Measurements from ENCODE around the gene GRB14. TPM values are rescaled to one million over a fixed set of nuclear protein-coding genes. Genes with fewer than 3 reads are reported as not detected.
"Not testable (repeated sequence)": the region's sequence is repeated elsewhere in the genome, so short reads cannot be mapped to it uniquely, and the experiment has no call there.

GRB14 gene
- total RNA-seq, 2 donors from 2014 or later: 4.4 to 15.5 TPM

DNA sequence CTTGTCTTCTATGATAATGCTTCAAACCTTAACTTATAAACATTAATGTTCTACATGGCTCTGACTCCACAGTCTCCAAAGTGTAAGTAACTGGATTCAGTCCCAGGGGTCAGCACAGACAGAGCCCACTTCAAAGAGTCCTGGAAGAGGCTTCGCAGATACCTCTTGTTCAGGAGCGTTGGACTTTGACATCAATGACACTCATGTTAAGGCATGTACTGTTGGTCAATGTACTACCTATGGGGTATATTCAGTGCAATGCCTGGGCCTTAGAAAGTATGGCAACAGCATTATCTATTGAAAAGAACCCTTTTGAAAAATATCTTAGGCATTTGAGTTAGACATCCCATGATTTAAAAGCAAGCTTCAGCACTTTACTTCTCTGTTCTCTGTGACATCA is 143.1 kb downstream of the GRB14 start:
- Histone ChIP-seq H3K9me3 (no peaks in the 10 kb centered on the region), H3K4me3 (no peak overlapping the region), H3K27ac (no peak overlapping the region), H3K4me1 (no peaks in the 10 kb centered on the region), H3K27me3 (no peaks in the 10 kb centered on the region), H3K36me3 (no peaks in the 10 kb centered on the region)
- DNase-seq (ENCODE audit: low spot score): no peak
- TF ChIP-seq CTCF (IDR thresholded peaks at IDR 0.05): no peak

DNA sequence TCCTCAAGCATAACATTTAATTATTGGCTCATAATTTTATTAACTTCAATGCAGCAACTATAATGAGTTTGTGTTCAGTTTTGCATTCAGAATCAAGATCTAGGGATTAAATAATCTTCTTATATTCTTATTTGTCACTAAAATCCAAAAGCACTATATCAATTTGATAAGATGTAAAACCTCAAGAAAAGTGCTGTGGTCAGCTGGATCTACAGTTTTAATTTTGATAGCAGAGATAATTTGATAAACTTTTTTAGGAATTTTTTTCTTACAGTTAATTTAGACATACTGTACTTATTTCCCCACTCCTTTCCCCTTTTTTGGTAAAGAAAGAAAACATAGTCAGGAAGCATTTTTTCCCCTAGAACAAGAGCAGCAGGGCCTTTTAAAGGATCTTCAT is 146.4 kb downstream of the GRB14 start:
- no peaks in the 10 kb centered on the region for H3K4me1 ChIP-seq
- H3K27me3 ChIP-seq: no peaks in the 10 kb centered on the region
- H3K27ac ChIP-seq: no peak overlapping the region
- TF ChIP-seq CTCF (IDR thresholded peaks at IDR 0.05): no peak
- no peak overlapping the region for H3K4me3 ChIP-seq
- no peaks in the 10 kb centered on the region for H3K9me3 ChIP-seq
- H3K36me3 ChIP-seq: no peaks in the 10 kb centered on the region
- no peak for DNase-seq (ENCODE audit: low spot score)

DNA sequence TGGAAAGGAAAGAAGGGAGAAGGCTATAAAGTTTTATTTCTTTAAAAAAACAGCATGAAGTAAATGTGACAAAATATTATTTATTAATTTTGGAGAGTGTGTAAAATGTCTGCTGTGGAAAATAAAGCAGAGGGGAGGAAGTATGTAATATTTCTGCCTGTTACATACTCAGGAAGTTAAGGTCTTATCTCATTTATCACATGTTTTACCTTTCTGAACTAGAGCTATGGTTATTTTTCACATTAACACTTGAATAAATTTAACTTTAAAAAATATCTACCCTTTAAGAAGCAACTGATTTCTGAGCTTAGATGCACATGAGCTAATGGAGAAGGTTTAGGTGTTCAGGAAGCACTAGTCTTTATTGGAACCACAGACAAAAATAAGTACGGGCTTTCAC is 148.3 kb downstream of the GRB14 start:
- Histone ChIP-seq H3K27me3 (no peaks in the 10 kb centered on the region), H3K4me1 (no peaks in the 10 kb centered on the region), H3K36me3 (no peaks in the 10 kb centered on the region), H3K27ac (no peak overlapping the region), H3K9me3 (no peaks in the 10 kb centered on the region), H3K4me3 (no peak overlapping the region)
- TF ChIP-seq CTCF (IDR thresholded peaks at IDR 0.05): no peak
- no peak for DNase-seq (ENCODE audit: low spot score)

GRCh38 chr2:164465047-164465446 is 156.2 kb downstream of the GRB14 start:
- not testable (repeated sequence) for DNase-seq (ENCODE audit: low spot score); H3K27me3 ChIP-seq; H3K4me3 ChIP-seq; H3K9me3 ChIP-seq; H3K27ac ChIP-seq; H3K36me3 ChIP-seq; H3K4me1 ChIP-seq

GRCh38 chr2:164464376-164464775 is 156.9 kb downstream of the GRB14 start:
- H3K9me3 ChIP-seq: no peaks in the 10 kb centered on the region
- TF ChIP-seq CTCF (IDR thresholded peaks at IDR 0.05): no peak
- no peak overlapping the region for H3K4me3 ChIP-seq
- DNase-seq (ENCODE audit: low spot score): no peak
- H3K27ac ChIP-seq: no peak overlapping the region
- no peaks in the 10 kb centered on the region for H3K27me3 ChIP-seq
- H3K4me1 ChIP-seq: no peaks in the 10 kb centered on the region
- H3K36me3 ChIP-seq: no peaks in the 10 kb centered on the region

- Histone ChIP-seq H3K27ac (no peak overlapping the region), H3K9me3 (no peaks in the 10 kb centered on the region), H3K4me1 (no peaks in the 10 kb centered on the region), H3K27me3 (no peaks in the 10 kb centered on the region), H3K36me3 (no peaks in the 10 kb centered on the region), H3K4me3 (no peak overlapping the region)
- DNase-seq (ENCODE audit: low spot score): no peak
- TF ChIP-seq CTCF (IDR thresholded peaks at IDR 0.05): no peak
Measured at GRCh38 chr2:164458792-164459191, 162.5 kb downstream of the GRB14 start.
